WTC11 (cell line): ENCODE data around the gene ESPN. TPM values are rescaled to one million over a fixed set of nuclear protein-coding genes. Genes with fewer than 3 reads are reported as not detected.

Source experiments
- ATAC-seq: fragments of 200-7000 bp; cut with Tn5 transposase; 2 replicates; pipeline ENCODE4 v1.10.0; 2021; ENCODE audit warnings: mild to moderate bottlenecking, moderate library complexity
- CTCF ChIA-PET: fragments of 300-600 bp; sonication (Branson Sonifier 250); formaldehyde crosslinking; loops from one replicate; lab custom pipeline; 2021; ENCODE audit warnings: antibody characterized with exemption; lab: Charles Lee
- POLR2A ChIA-PET: fragments of 350-600 bp; sonication (Branson Sonifier 250); formaldehyde crosslinking; loops from one replicate; lab custom pipeline; 2021; ENCODE audit warnings: antibody characterized with exemption; lab: Charles Lee
- DNase-seq: peaks from one replicate; pipeline ENCODE4 v3.0.0; 2021; ENCODE audit warnings: low spot score
- H3K27ac Mint-ChIP-seq: 2 replicates; pipeline ENCODE4 v1.8.0; 2021; ENCODE audit warnings: mixed read lengths
- H3K27me3 Mint-ChIP-seq: 2 replicates; pipeline ENCODE4 v1.8.0; 2021; ENCODE audit warnings: low read depth, mild to moderate bottlenecking, moderate library complexity, mixed read lengths
- H3K36me3 Mint-ChIP-seq: 2 replicates; pipeline ENCODE4 v1.8.0; 2021; ENCODE audit warnings: mixed read lengths
- H3K4me1 Mint-ChIP-seq: 2 replicates; pipeline ENCODE4 v1.8.0; 2022; ENCODE audit warnings: mixed read lengths
- H3K4me3 Mint-ChIP-seq: 2 replicates; pipeline ENCODE4 v1.8.0; 2021; ENCODE audit warnings: mild to moderate bottlenecking, moderate library complexity, mixed read lengths
- H3K9me3 Mint-ChIP-seq: 2 replicates; pipeline ENCODE4 v1.8.0; 2021; ENCODE audit warnings: mixed read lengths
- ESRRA ChIP-seq: sonication (generic); formaldehyde crosslinking; IDR thresholded peaks from 2 replicates; pipeline ENCODE4 v1.8.1; 2022; ENCODE audit warnings: mild to moderate bottlenecking, missing genetic modification reagents, borderline replicate concordance
- IRF1 ChIP-seq: sonication (generic); formaldehyde crosslinking; IDR thresholded peaks from 2 replicates; pipeline ENCODE4 v1.8.0; 2023; ENCODE audit warnings: missing genetic modification reagents
- JAZF1 ChIP-seq: fragments of 250-450 bp; sonication (Bioruptor Pico); IDR thresholded peaks from 2 replicates; pipeline ENCODE4 v1.9.0; 2021; ENCODE audit warnings: moderate library complexity, mild to moderate bottlenecking, inconsistent platforms
- JUN ChIP-seq: sonication (generic); formaldehyde crosslinking; IDR thresholded peaks from 2 replicates; pipeline ENCODE4 v1.8.0; 2023; ENCODE audit warnings: mild to moderate bottlenecking, missing genetic modification reagents
- KAT7 ChIP-seq: sonication (generic); formaldehyde crosslinking; IDR thresholded peaks from 2 replicates; pipeline ENCODE4 v1.8.1; 2023; ENCODE audit warnings: missing genetic modification reagents, mild to moderate bottlenecking, borderline replicate concordance
- NFYB ChIP-seq: sonication (generic); formaldehyde crosslinking; conservative IDR thresholded peaks from 2 replicates; pipeline ENCODE4 v1.8.0; 2022; ENCODE audit warnings: low read depth, missing genetic modification reagents
- NR2C2 ChIP-seq: sonication (generic); formaldehyde crosslinking; IDR thresholded peaks from 2 replicates; pipeline ENCODE4 v1.8.0; 2022; ENCODE audit warnings: mild to moderate bottlenecking, missing genetic modification reagents
- NR3C1 ChIP-seq: sonication (generic); formaldehyde crosslinking; conservative IDR thresholded peaks from 2 replicates; pipeline ENCODE4 v1.8.1; 2023; ENCODE audit warnings: low read depth, mild to moderate bottlenecking, missing genetic modification reagents
- USF2 ChIP-seq: sonication (generic); formaldehyde crosslinking; IDR thresholded peaks from 2 replicates; pipeline ENCODE4 v1.8.1; 2023; ENCODE audit warnings: mild to moderate bottlenecking, missing genetic modification reagents, moderate library complexity
- ZBTB21 ChIP-seq: sonication (generic); formaldehyde crosslinking; IDR thresholded peaks from 2 replicates; pipeline ENCODE4 v1.8.1; 2023; ENCODE audit warnings: mild to moderate bottlenecking, missing genetic modification reagents, borderline replicate concordance
- ZNF532 ChIP-seq: fragments of 250-450 bp; sonication (Bioruptor Pico); IDR thresholded peaks from 2 replicates; pipeline ENCODE4 v1.9.0; 2021; ENCODE audit warnings: mild to moderate bottlenecking, borderline replicate concordance
- total RNA-seq: library from RNA; stranded (reverse); gene quantifications from 3 replicates; pipeline ENCODE4 v1.2.3, GENCODE V29; 2021

ESPN gene
- total RNA-seq, 1 experiment from 2014 or later = 46.1 TPM

GRCh38 chr1:6498576-6499111 is 74.1 kb downstream of the ESPN start:
- DNase-seq (no peak), ATAC-seq (no peak)
- Mint-ChIP-seq H3K36me3 (no peaks in the 10 kb centered on the region), H3K27me3 (peaks cover 30% of the 10 kb centered on the region), H3K27ac (no peak overlapping the region), H3K9me3 (no peaks in the 10 kb centered on the region), H3K4me1 (peaks cover 19% of the 10 kb centered on the region), H3K4me3 (no peak overlapping the region)
- POLR2A ChIA-PET = interaction anchor here (0.7 kb wide), 1 partner anchor 13 kb away, joined by 3 read pairs; no protein-coding TSS in a partner anchor
- TF ChIP-seq ZBTB21 (CRISPR knock-in tag) = no peak
- TF ChIP-seq USF2 (CRISPR knock-in tag) = no peak
- TF ChIP-seq ESRRA (CRISPR knock-in tag) = no peak
- no peak for TF ChIP-seq NR2C2
- no peak for TF ChIP-seq KAT7 (CRISPR knock-in tag)
- TF ChIP-seq JUN (CRISPR knock-in tag) = no peak
- CTCF ChIA-PET = interaction anchor here (1.1 to 3.9 kb wide), 7 partner anchors 10 to 61 kb away, joined by 4 to 21 read pairs (median 5); no protein-coding TSS in a partner anchor

- Mint-ChIP-seq H3K4me3 (peak overlapping the region; percentile 29; the same call in 1 of the 2 replicates), H3K27me3 (peaks cover 30% of the 10 kb centered on the region)
- TF ChIP-seq NFYB (CRISPR knock-in tag) = no peak
- TF ChIP-seq, all 79 proteins: peak for 0
- peaks cover 19% of the 10 kb centered on the region for H3K4me1 Mint-ChIP-seq
- ATAC-seq (no peak), DNase-seq (no peak)
- CTCF ChIA-PET = interaction anchor here (1.1 to 3.9 kb wide), 8 partner anchors 11 to 61 kb away, joined by 4 to 21 read pairs (median 4); no protein-coding TSS in a partner anchor
- no peaks in the 10 kb centered on the region for H3K36me3 Mint-ChIP-seq
- POLR2A ChIA-PET = no interaction called here
- no peak overlapping the region for H3K27ac Mint-ChIP-seq
- no peaks in the 10 kb centered on the region for H3K9me3 Mint-ChIP-seq
Observed at GRCh38 chr1:6499296-6499695, 74.7 kb downstream of the ESPN start.

GRCh38 chr1:6500544-6501278 is 76.1 kb downstream of the ESPN start:
- H3K36me3 Mint-ChIP-seq = no peaks in the 10 kb centered on the region
- ChIA-PET POLR2A (no interaction called here), CTCF (interaction anchor here (0.8 to 3.9 kb wide), 7 partner anchors 15 to 146 kb away, joined by 3 to 21 read pairs (median 4); no protein-coding TSS in a partner anchor)
- H3K4me1 Mint-ChIP-seq = peaks cover 15% of the 10 kb centered on the region
- peaks cover 28% of the 10 kb centered on the region for H3K27me3 Mint-ChIP-seq
- TF ChIP-seq KAT7 (CRISPR knock-in tag) (no peak), JAZF1 (CRISPR knock-in tag) (no peak), ZNF532 (no peak), NR3C1 (no peak)
- H3K4me3 Mint-ChIP-seq = no peak overlapping the region
- DNase-seq (no peak), ATAC-seq (no peak)
- H3K9me3 Mint-ChIP-seq = no peaks in the 10 kb centered on the region
- H3K27ac Mint-ChIP-seq = no peak overlapping the region

GRCh38 chr1:6501279-6501813 is 76.8 kb downstream of the ESPN start:
- Mint-ChIP-seq H3K9me3 (no peaks in the 10 kb centered on the region), H3K27ac (no peak overlapping the region), H3K4me1 (peaks cover 9% of the 10 kb centered on the region), H3K36me3 (no peaks in the 10 kb centered on the region), H3K27me3 (peaks cover 22% of the 10 kb centered on the region), H3K4me3 (no peak overlapping the region)
- ChIA-PET POLR2A (no interaction called here), CTCF (interaction anchor here (0.8 to 1.9 kb wide), 4 partner anchors 15 to 145 kb away, joined by 3 to 6 read pairs (median 3); no protein-coding TSS in a partner anchor)
- no peak for DNase-seq
- no peak for TF ChIP-seq IRF1 (CRISPR knock-in tag)
- ATAC-seq = no peak
